NB4 (cell line): ENCODE measurements around the gene PPP2R1A.

Experiments
- DNase-seq: peaks from one replicate; pipeline ENCODE4 v3.0.0; 2010; ENCODE audit warnings: low read depth
- H3K4me3 ChIP-seq: one replicate; pipeline ENCODE4 v1.5.1; 2011; ENCODE audit warnings: mild to moderate bottlenecking, low read depth, low read length, moderate library complexity
- MYC ChIP-seq: IDR thresholded peaks from 2 replicates; pipeline ENCODE4 v1.6.1; 2011; ENCODE audit warnings: low read depth, low read length
- POLR2A ChIP-seq: IDR thresholded peaks from 2 replicates; pipeline ENCODE4 v1.6.1; 2011; ENCODE audit warnings: mild to moderate bottlenecking; ENCODE audit not compliant: insufficient read length; ENCODE audit errors: extremely low read depth
- TF ChIP-seq, protein P1 (sequence below): IDR thresholded peaks from one replicate; pipeline ENCODE4 v1.5.1; 2012; ENCODE audit warnings: low read depth, low read length
- TF ChIP-seq, protein P2 (sequence below): IDR thresholded peaks from 2 replicates; pipeline ENCODE4 v1.6.1; 2011; ENCODE audit warnings: low read depth, low read length

PPP2R1A gene

DNA sequence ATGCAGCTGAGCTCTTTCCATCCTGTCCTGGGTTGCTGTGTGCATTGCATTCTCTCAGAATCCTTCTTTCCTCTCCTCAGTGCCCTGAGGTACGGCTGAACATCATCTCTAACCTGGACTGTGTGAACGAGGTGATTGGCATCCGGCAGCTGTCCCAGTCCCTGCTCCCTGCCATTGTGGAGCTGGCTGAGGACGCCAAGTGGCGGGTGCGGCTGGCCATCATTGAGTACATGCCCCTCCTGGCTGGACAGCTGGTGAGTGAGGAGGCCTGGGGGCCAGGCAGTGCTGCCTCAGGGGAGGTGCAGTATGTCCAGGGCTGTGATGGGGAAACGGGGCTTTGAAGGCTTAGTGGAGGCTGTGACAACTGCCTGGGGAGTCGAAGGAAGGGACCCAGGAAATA, 29.8 kb downstream of the PPP2R1A start:
- no peak overlapping the region for H3K4me3 ChIP-seq
- no peak for DNase-seq
- TF ChIP-seq POLR2A: no peak
- TF ChIP-seq, protein P1, sequence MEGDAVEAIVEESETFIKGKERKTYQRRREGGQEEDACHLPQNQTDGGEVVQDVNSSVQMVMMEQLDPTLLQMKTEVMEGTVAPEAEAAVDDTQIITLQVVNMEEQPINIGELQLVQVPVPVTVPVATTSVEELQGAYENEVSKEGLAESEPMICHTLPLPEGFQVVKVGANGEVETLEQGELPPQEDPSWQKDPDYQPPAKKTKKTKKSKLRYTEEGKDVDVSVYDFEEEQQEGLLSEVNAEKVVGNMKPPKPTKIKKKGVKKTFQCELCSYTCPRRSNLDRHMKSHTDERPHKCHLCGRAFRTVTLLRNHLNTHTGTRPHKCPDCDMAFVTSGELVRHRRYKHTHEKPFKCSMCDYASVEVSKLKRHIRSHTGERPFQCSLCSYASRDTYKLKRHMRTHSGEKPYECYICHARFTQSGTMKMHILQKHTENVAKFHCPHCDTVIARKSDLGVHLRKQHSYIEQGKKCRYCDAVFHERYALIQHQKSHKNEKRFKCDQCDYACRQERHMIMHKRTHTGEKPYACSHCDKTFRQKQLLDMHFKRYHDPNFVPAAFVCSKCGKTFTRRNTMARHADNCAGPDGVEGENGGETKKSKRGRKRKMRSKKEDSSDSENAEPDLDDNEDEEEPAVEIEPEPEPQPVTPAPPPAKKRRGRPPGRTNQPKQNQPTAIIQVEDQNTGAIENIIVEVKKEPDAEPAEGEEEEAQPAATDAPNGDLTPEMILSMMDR: no peak
- TF ChIP-seq MYC: no peak
- TF ChIP-seq, protein P2, sequence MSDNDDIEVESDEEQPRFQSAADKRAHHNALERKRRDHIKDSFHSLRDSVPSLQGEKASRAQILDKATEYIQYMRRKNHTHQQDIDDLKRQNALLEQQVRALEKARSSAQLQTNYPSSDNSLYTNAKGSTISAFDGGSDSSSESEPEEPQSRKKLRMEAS: no peak

DNA sequence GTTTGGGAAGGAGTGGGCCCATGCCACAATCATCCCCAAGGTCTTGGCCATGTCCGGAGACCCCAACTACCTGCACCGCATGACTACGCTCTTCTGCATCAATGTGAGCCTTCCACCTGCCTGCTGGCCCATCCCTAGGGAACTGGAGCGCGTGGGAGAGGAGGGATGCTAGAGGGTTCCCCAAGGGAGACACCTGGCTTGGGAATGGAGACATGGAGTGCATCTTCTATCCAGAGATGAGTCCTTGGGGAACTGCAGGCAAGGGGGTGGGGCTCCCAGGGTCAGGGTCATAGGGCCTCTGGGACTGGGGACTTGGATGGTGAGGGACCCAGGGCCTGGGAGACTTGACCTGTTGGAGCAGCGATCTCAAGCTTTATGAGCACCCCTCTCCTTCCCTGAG, 31.2 kb downstream of the PPP2R1A start:
- H3K4me3 ChIP-seq: no peak overlapping the region
- TF ChIP-seq, protein P2: no peak
- no peak for TF ChIP-seq MYC
- TF ChIP-seq POLR2A: no peak
- no peak for DNase-seq

DNA sequence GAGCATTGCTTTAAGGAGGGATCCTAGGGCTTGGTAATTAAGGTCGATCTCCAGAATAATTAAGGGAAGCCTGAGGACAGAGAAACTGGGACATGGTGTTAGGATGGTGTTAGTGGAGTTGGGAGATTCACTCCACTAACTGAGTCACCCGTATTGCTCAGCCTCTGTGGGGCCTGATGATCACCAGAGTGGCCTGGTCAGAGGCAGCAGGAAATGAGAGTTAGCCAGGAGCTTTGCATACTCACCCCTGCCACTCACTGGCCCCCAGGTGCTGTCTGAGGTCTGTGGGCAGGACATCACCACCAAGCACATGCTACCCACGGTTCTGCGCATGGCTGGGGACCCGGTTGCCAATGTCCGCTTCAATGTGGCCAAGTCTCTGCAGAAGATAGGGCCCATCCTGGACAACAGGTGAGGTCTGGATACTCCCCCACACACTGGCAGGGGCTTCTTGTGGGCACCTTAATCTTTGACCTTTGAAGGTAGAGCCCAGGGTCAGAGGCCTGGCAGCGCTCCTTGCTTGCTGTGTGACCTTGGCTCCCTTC, 32.1 kb downstream of the PPP2R1A start:
- DNase-seq: no peak
- TF ChIP-seq, protein P2: no peak
- TF ChIP-seq MYC: no peak

DNA sequence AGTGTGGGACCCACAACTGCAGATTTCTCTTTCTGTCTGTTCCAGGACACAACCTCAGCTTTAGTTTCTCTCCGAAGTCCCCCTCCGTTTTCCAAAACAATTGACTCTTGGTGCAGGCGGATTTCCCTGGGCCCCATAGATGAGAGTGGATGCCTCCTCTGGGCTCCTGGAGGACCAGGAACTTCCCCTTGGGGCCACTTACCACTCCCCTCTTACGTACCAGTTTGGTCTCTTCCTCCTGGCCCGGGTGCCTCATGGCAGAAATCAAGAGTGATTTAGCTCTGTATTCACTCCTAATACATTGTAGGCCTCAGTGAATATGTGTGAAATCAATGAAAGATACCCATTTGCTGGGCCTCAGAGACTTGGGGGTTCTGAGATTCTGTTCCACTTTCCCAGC, 34.4 kb downstream of the PPP2R1A start:
- no peak for DNase-seq
- H3K4me3 ChIP-seq: no peak overlapping the region
- TF ChIP-seq, protein P1: no peak
- TF ChIP-seq POLR2A (no peak), MYC (no peak)
- TF ChIP-seq, protein P2: no peak

More for the DNA sequence above, 32.1 kb downstream of the PPP2R1A start:
- no peak overlapping the region for H3K4me3 ChIP-seq

DNA sequence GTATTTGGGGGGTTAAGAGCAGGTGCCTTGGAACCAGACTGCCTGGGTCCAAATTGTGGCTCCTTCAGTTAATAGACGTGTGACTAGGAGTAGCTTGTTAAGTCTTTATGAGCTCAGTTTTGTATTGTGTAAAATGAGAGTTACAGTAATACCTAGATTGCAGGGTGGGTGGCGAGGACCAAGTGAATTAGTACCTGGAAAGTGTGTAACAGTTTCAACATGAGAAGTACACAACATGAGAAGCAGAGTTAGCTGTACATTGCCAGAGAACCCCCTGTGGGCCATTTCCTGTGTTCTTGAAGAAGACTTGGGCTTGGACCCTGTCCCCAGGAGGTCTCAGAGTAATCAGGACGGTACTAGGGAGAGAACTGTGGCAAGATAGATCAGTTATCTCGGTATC, 36.8 kb downstream of the PPP2R1A start:
- no peak overlapping the region for H3K4me3 ChIP-seq
- DNase-seq: no peak
- TF ChIP-seq, protein P1: no peak
- TF ChIP-seq POLR2A (no peak), MYC (no peak)
- TF ChIP-seq, protein P2: no peak

DNA sequence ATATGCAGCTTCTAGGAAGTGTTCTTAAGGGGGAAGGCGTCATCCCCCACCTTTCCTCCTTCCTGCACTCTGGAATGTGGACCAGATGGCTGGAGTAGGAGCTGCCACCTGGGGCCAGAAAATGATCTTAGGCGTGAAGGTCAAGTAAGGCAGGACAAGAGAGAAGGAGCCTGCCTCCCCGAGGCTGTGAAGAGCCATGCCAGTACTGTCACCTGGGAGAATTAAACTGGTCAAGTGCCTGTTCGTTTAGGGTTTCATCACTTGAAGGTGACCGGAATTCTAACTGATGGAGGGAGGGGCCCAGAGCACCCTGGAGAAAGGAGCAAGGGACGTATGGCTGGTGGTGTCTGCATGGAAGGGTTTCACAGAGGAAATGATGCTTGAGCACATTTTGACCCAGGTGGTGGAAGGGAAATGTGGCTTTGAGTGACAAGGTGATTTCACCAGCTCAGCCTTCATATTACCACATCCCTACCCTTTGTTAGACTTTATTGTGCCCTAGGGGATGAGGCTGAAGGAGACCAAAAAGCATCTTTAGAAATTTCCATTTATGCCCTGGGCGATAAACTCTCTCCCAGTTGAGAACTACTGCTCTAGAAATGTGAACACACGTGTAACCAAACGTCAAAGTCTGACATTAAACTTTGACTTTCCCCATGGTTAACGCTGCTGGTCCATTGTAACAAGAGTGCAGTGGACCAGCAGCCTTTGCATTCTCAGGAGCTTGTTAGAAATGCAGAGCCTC, 37.5 kb downstream of the PPP2R1A start:
- DNase-seq: peak; percentile 9
- TF ChIP-seq MYC (no peak), POLR2A (no peak)
- TF ChIP-seq, protein P2: no peak
- TF ChIP-seq, protein P1: no peak
- no peak overlapping the region for H3K4me3 ChIP-seq
